ENCODE results near the gene USP2.

USP2 gene

GRCh38 chr11:119400860-119401259 is 19.4 kb upstream of the USP2 start:
- no peak for TF ChIP-seq CTCF (IDR thresholded peaks at IDR 0.05; ENCODE audit: unreplicated experiment in 3 of 3)
- Mint-ChIP-seq H3K4me1 (peaks cover 11% of the 10 kb centered on the region), H3K9me3 (peaks cover 34% of the 10 kb centered on the region), H3K4me3 (no peak overlapping the region), H3K36me3 (ENCODE audit: low read depth) (no peaks in the 10 kb centered on the region), H3K27ac (no peak overlapping the region), H3K27me3 (ENCODE audit: low read depth) (no peaks in the 10 kb centered on the region)

- Mint-ChIP-seq H3K27me3 (ENCODE audit: low read depth) (no peaks in the 10 kb centered on the region), H3K27ac (no peak overlapping the region), H3K4me3 (no peak overlapping the region), H3K4me1 (peaks cover under 1% of the 10 kb centered on the region), H3K36me3 (ENCODE audit: low read depth) (no peaks in the 10 kb centered on the region), H3K9me3 (peaks cover 31% of the 10 kb centered on the region)
- no peak for TF ChIP-seq CTCF (IDR thresholded peaks at IDR 0.05; ENCODE audit: unreplicated experiment in 3 of 3)
Measured at GRCh38 chr11:119397740-119398139, 16.2 kb upstream of the USP2 start.

DNA sequence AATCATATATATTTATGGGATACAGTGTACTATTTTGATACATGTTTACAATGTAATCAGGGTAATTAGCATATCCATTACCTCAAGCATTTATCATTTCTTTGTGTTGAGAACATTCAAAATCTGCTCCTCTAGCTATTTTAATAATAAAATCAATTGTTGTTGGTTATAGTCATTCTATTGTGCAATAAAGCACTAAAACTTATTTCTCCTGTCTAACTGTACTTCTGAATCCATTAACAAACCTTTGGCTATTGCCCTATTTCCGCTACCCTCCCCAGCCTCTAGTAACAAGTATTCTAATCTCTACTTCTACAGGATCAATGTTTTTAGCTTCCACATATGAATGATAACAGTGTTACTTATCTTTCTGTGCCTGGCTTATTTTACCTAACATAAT is 15.3 kb upstream of the USP2 start:
- H3K27ac Mint-ChIP-seq = no peak overlapping the region
- no peaks in the 10 kb centered on the region for H3K4me1 Mint-ChIP-seq
- no peak overlapping the region for H3K4me3 Mint-ChIP-seq
- no peak for TF ChIP-seq CTCF (IDR thresholded peaks at IDR 0.05; ENCODE audit: unreplicated experiment in 3 of 3)
- peaks cover 30% of the 10 kb centered on the region for H3K9me3 Mint-ChIP-seq
- H3K27me3 Mint-ChIP-seq (ENCODE audit: low read depth) = no peaks in the 10 kb centered on the region
- no peaks in the 10 kb centered on the region for H3K36me3 Mint-ChIP-seq (ENCODE audit: low read depth)

DNA sequence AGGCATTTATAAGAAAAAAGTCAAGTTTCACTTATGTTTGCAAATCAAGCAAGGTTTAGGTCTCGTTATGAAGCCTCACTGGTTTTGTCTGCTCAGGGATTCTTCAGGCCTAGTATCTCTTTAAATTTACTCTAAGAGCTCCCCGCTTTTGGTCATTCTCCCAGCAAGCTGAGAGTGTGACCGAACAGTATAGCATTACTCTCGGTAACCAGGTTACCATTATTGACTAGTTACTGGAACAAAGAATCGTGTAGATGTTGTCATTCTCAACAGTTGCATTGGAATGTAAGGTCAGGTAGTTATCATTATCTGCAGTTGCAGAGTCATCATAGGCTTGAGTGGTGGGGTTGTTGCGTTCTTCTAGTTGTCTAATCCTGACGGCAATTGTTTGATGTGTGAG is 9.8 kb upstream of the USP2 start:
- Mint-ChIP-seq H3K36me3 (ENCODE audit: low read depth) (no peaks in the 10 kb centered on the region), H3K4me1 (no peaks in the 10 kb centered on the region), H3K27ac (no peak overlapping the region), H3K27me3 (ENCODE audit: low read depth) (no peaks in the 10 kb centered on the region), H3K4me3 (no peak overlapping the region), H3K9me3 (no peaks in the 10 kb centered on the region)
- TF ChIP-seq CTCF (IDR thresholded peaks at IDR 0.05; ENCODE audit: unreplicated experiment in 3 of 3) = no peak

GRCh38 chr11:119389611-119390254 is 8.2 kb upstream of the USP2 start:
- Mint-ChIP-seq H3K9me3 (no peaks in the 10 kb centered on the region), H3K36me3 (ENCODE audit: low read depth) (no peaks in the 10 kb centered on the region), H3K4me1 (no peaks in the 10 kb centered on the region), H3K27ac (no peak overlapping the region), H3K27me3 (ENCODE audit: low read depth) (no peaks in the 10 kb centered on the region), H3K4me3 (no peak overlapping the region)
- TF ChIP-seq CTCF (IDR thresholded peaks at IDR 0.05; ENCODE audit: unreplicated experiment in 3 of 3) = peak in 2 of 3 experiments; percentile 21 to 23

- H3K4me1 Mint-ChIP-seq = no peaks in the 10 kb centered on the region
- H3K36me3 Mint-ChIP-seq (ENCODE audit: low read depth) = no peaks in the 10 kb centered on the region
- TF ChIP-seq CTCF (IDR thresholded peaks at IDR 0.05; ENCODE audit: unreplicated experiment in 3 of 3) = no peak
- H3K4me3 Mint-ChIP-seq = no peak overlapping the region
- H3K27me3 Mint-ChIP-seq (ENCODE audit: low read depth) = no peaks in the 10 kb centered on the region
- H3K27ac Mint-ChIP-seq = no peak overlapping the region
- no peaks in the 10 kb centered on the region for H3K9me3 Mint-ChIP-seq
Measured at GRCh38 chr11:119388103-119388502, 6.6 kb upstream of the USP2 start.
